SK-N-MC (cell line): Measurements from ENCODE around the gene MAP3K5.

Experiments
- DNase-seq: peaks from one replicate; pipeline ENCODE4 v3.0.0-alpha.2; 2011; ENCODE audit warnings: low read depth, low spot score
- H3K27ac ChIP-seq: fragments of 200-600 bp; sonication (generic); 2 replicates; pipeline ENCODE4 v1.5.1; 2016; ENCODE audit warnings: mixed run types
- H3K36me3 ChIP-seq: fragments of 200-600 bp; sonication (generic); 2 replicates; pipeline ENCODE4 v1.6.1; 2017; ENCODE audit warnings: antibody characterized with exemption, low read length, mixed read lengths; ENCODE audit not compliant: insufficient read depth
- H3K4me3 ChIP-seq: fragments of 200-600 bp; sonication (generic); 2 replicates; pipeline ENCODE4 v1.5.1; 2016
- H3K9ac ChIP-seq: fragments of 200-600 bp; sonication (generic); 2 replicates; pipeline ENCODE4 v1.8.0; 2017; ENCODE audit warnings: mixed run types, mixed read lengths; ENCODE audit not compliant: insufficient read length
- H3K9me3 ChIP-seq: fragments of 200-600 bp; sonication (generic); 2 replicates; pipeline ENCODE4 v1.6.1; 2017; ENCODE audit warnings: low read depth, mild to moderate bottlenecking, antibody characterized with exemption, low read length, moderate library complexity, mixed read lengths
- EZH2 ChIP-seq: fragments of 200-600 bp; sonication (generic); IDR thresholded peaks from one replicate; pipeline ENCODE4 v1.6.1; 2017; ENCODE audit warnings: antibody characterized with exemption
- FOXP2 ChIP-seq: optimal IDR thresholded peaks from 2 replicates; pipeline ENCODE3; 2011; ENCODE audit warnings: mild to moderate bottlenecking, moderate library complexity; ENCODE audit not compliant: insufficient read depth; ENCODE audit errors: extremely low read length, control extremely low read depth
- POLR2AphosphoS5 ChIP-seq: IDR thresholded peaks from 2 replicates; pipeline ENCODE4 v1.6.1; 2012; ENCODE audit warnings: mild to moderate bottlenecking, low read depth, low read length, borderline replicate concordance

Gene MAP3K5

GRCh38 chr6:136767570-136768309 is 24.5 kb downstream of the MAP3K5 start:
- 0 out of 2 replicates have a peak, but pooled peaks have one; percentile 36 for TF ChIP-seq POLR2AphosphoS5
- TF ChIP-seq FOXP2 = no peak
- H3K36me3 ChIP-seq = 0 out of 2 replicates have a peak, but pooled peaks cover 3% of the 10 kb centered on the region
- H3K4me3 ChIP-seq = peak overlapping the region; percentile 70
- H3K9ac ChIP-seq = peak overlapping the region; percentile 33
- peak overlapping the region; percentile 97 for H3K27ac ChIP-seq
- H3K9me3 ChIP-seq = no peaks in the 10 kb centered on the region
- DNase-seq = no peak

GRCh38 chr6:136767103-136767502 is 25.2 kb downstream of the MAP3K5 start:
- Histone ChIP-seq H3K9ac (peak overlapping the region; percentile 33), H3K4me3 (peak overlapping the region; percentile 70), H3K27ac (peak overlapping the region; percentile 97), H3K36me3 (0 out of 2 replicates have a peak, but pooled peaks cover 3% of the 10 kb centered on the region), H3K9me3 (no peaks in the 10 kb centered on the region)
- no peak for TF ChIP-seq EZH2
- no peak for TF ChIP-seq FOXP2
- TF ChIP-seq POLR2AphosphoS5 = no peak
- DNase-seq = no peak

GRCh38 chr6:136766274-136766673 is 26.0 kb downstream of the MAP3K5 start:
- TF ChIP-seq POLR2AphosphoS5 = no peak
- no peak for TF ChIP-seq EZH2
- peak overlapping the region; percentile 97 for H3K27ac ChIP-seq

DNA sequence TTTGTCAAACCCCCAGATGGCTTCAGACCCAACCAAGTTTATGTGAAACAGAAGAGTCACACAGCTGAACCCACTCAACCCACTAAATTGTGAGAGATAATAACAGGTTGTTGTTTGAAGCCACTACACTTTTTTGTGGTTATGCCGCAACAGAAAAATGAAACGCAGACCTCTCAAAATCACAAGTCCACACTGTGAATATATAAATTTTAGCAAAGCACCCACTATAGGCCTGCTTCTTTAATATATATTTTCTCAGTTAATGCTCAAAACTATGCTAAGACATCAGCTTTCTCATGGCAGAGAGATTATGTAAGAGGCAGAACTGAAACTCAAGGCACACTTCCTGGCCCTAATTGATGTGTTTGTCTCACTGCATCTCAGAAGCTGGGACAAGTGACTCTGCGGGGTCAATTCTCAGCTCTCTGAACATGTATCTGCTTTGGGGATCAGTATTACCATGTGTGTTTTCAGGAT is 27.7 kb downstream of the MAP3K5 start:
- 0 out of 2 replicates have a peak overlapping the region, but pooled peaks have one; percentile 10 for H3K27ac ChIP-seq
- TF ChIP-seq EZH2 (no peak), FOXP2 (no peak), POLR2AphosphoS5 (no peak)
- 0 out of 2 replicates have a peak, but pooled peaks cover 3% of the 10 kb centered on the region for H3K36me3 ChIP-seq
- H3K9ac ChIP-seq = no peak overlapping the region
- DNase-seq = no peak
- no peaks in the 10 kb centered on the region for H3K9me3 ChIP-seq
- H3K4me3 ChIP-seq = no peak overlapping the region

More at GRCh38 chr6:136766274-136766673, 26.0 kb downstream of the MAP3K5 start:
- DNase-seq = no peak
- H3K9me3 ChIP-seq = no peaks in the 10 kb centered on the region
- peak overlapping the region; percentile 33 for H3K9ac ChIP-seq
- H3K36me3 ChIP-seq = 0 out of 2 replicates have a peak, but pooled peaks cover 3% of the 10 kb centered on the region
- peak overlapping the region; percentile 70 for H3K4me3 ChIP-seq

- DNase-seq = no peak
- H3K9ac ChIP-seq = no peak overlapping the region
Measured at GRCh38 chr6:136763716-136764516, 28.4 kb downstream of the MAP3K5 start.

GRCh38 chr6:136763255-136763654 is 29.0 kb downstream of the MAP3K5 start:
- no peak for DNase-seq
- Histone ChIP-seq H3K9ac (no peak overlapping the region), H3K27ac (no peak overlapping the region), H3K9me3 (no peaks in the 10 kb centered on the region), H3K36me3 (no peaks in the 10 kb centered on the region), H3K4me3 (no peak overlapping the region)
- no peak for TF ChIP-seq EZH2
- no peak for TF ChIP-seq POLR2AphosphoS5
- TF ChIP-seq FOXP2 = no peak

More at GRCh38 chr6:136763716-136764516, 28.4 kb downstream of the MAP3K5 start:
- no peak for TF ChIP-seq EZH2
- Histone ChIP-seq H3K36me3 (0 out of 2 replicates have a peak, but pooled peaks cover 2% of the 10 kb centered on the region), H3K9me3 (no peaks in the 10 kb centered on the region), H3K27ac (no peak overlapping the region), H3K4me3 (no peak overlapping the region)

DNA sequence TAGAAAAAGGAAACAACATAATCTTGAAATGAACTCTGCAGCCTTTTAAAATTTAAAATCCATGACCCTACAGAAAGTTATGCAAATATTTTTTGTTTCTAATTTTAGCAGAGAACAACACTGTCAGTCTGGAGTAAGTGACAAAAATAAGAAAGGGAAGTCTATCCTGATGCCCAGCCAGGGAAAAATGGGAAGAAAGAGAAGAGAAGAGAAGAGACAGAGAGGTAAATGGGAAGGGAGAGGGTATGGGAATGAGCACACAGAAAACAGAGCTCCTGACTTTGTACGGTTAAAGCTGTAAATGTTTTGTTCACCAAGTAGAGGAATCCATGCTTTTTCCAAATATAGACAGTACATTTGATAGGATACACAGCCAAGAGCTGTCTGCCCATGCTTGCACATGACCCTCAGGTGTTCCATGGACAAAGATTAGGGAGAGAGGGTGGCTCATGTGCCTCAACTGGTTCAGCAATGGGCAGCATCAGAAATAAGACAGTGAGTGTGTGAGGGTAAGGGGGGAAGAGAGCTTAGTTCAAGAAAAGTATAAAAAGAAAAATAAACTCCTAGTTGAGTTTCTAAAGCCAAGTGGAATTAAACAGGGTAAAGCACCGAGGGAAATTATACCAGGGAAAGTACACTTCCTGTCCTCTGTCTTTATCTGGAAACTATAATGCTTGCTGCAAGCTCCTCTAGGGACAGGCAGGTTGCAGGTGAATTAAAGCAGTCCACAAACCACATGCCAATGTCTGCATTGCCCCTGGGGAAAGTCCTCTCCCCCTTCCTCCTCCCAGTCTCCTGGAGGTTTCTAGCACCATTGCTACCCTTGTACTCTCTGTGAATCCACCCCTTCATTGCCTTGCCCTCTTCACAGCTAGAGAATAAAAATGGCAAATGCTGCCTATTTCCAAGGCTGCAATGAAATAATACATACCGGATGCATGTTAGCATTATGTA is 30.0 kb downstream of the MAP3K5 start:
- no peak for TF ChIP-seq FOXP2
- TF ChIP-seq POLR2AphosphoS5 = no peak
- TF ChIP-seq EZH2 = no peak
- DNase-seq = no peak
- Histone ChIP-seq H3K9me3 (no peaks in the 10 kb centered on the region), H3K9ac (peak overlapping the region; percentile 22), H3K27ac (peak overlapping the region; percentile 77), H3K4me3 (peak overlapping the region; percentile 66), H3K36me3 (no peaks in the 10 kb centered on the region)
